Skeletal muscle cell (primary cell): Measurements from ENCODE around the gene HOXA11.

Source experiments
- DNase-seq: peaks from one replicate; pipeline ENCODE4 v3.0.0-alpha.2; 2010; ENCODE audit warnings: low read depth
- H3K4me3 ChIP-seq: 2 replicates; pipeline ENCODE4 v1.5.1; 2011; ENCODE audit warnings: low read depth, mild to moderate bottlenecking, control low read depth, low read length, moderate library complexity

Gene HOXA11

GRCh38 chr7:27194686-27195379, 9.8 kb upstream of the HOXA11 start:
- H3K4me3 ChIP-seq: no peak overlapping the region
- DNase-seq: no peak

- H3K4me3 ChIP-seq: no peak overlapping the region
- no peak for DNase-seq
Measured at GRCh38 chr7:27194002-27194352, 8.9 kb upstream of the HOXA11 start.

- no peak for DNase-seq
- peak overlapping the region; percentile 23 for H3K4me3 ChIP-seq
Measured at GRCh38 chr7:27193335-27194001, 8.4 kb upstream of the HOXA11 start.

- no peak for DNase-seq
- peak overlapping the region; percentile 23 for H3K4me3 ChIP-seq
Measured at GRCh38 chr7:27192546-27193334, 7.7 kb upstream of the HOXA11 start.

- peak overlapping the region; percentile 23 for H3K4me3 ChIP-seq
- DNase-seq: no peak
Measured at GRCh38 chr7:27191833-27192545, 7.0 kb upstream of the HOXA11 start.

GRCh38 chr7:27191161-27191731, 6.2 kb upstream of the HOXA11 start:
- no peak overlapping the region for H3K4me3 ChIP-seq

GRCh38 chr7:27189997-27190748, 5.1 kb upstream of the HOXA11 start:
- DNase-seq: no peak
- H3K4me3 ChIP-seq: no peak overlapping the region

More at GRCh38 chr7:27191161-27191731, 6.2 kb upstream of the HOXA11 start:
- DNase-seq: no peak

GRCh38 chr7:27189295-27189996, 4.4 kb upstream of the HOXA11 start:
- peak overlapping the region; percentile 36 for H3K4me3 ChIP-seq
- no peak for DNase-seq

GRCh38 chr7:27188386-27189294, 3.6 kb upstream of the HOXA11 start:
- no peak for DNase-seq
- H3K4me3 ChIP-seq: peak overlapping the region; percentile 36

- H3K4me3 ChIP-seq: peak overlapping the region; percentile 36
- no peak for DNase-seq
Measured at GRCh38 chr7:27187475-27188385, 2.7 kb upstream of the HOXA11 start.

GRCh38 chr7:27186668-27187474, 1.8 kb upstream of the HOXA11 start:
- peak overlapping the region; percentile 81 for H3K4me3 ChIP-seq
- DNase-seq: no peak

- H3K4me3 ChIP-seq: peak overlapping the region; percentile 81
- DNase-seq: no peak
Measured at GRCh38 chr7:27185854-27186667, 1.0 kb upstream of the HOXA11 start.

GRCh38 chr7:27184337-27185012, 557 bp downstream of the HOXA11 start:
- DNase-seq: no peak
- H3K4me3 ChIP-seq: peak overlapping the region; percentile 81

- H3K4me3 ChIP-seq: peak overlapping the region; percentile 81
- DNase-seq: no peak
Measured at GRCh38 chr7:27183682-27184336, 1.2 kb downstream of the HOXA11 start.
